AG08395 (cell line): ENCODE measurements around the gene F13A1.

Experiments used
- DNase-seq: peaks from one replicate; pipeline ENCODE4 v3.0.0; 2012; ENCODE audit warnings: mixed read lengths, low spot score

Gene F13A1

GRCh38 chr6:6243846-6244245, 76.6 kb downstream of the F13A1 start:
- DNase-seq = no peak

DNA sequence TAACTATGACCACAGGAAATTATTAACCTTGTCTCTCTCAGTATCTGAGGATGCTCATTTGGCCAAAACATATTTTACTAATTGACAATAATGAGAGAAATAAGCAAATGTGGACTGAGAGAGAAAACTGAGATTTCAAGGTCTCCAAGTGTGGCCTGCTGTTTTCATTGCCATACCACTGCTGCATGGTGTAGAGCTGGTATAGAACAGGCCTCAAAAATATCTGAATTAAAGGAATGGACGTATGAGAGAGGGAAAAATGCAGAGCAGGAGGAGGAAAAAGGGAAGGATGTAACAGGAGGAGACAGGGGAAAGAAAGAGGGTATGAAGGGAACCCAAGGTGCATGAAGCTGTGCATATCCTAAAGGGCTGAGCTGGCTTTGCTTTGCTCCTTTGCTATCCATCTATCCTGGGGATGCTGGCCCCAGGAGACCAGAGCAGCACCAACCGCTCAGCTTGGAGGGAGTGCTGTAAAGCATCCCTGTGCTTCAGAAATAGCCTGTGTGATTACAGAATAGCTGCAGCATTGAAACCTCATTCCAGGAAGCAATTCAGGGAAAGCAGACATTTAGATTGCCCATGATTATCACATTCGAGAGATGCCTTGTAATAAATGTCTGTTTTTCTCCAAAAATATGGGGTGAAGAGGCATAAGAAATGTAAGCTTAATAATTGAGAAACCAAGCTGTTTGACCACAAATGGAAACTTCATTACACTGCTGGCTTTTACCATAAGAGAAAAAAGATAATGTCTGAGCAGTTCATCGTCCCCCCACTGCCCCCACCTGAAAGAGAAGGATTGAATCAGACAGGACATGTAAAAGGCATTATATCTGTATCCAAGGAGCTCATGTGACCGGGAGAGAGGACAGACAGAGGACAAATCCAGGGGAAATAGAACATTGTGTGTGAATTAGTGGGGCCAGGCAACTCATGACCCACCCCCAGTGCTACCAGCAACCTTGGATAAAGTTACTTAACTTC, 80.6 kb downstream of the F13A1 start:
- no peak for DNase-seq

GRCh38 chr6:6236730-6237469, 83.6 kb downstream of the F13A1 start:
- no peak for DNase-seq

DNA sequence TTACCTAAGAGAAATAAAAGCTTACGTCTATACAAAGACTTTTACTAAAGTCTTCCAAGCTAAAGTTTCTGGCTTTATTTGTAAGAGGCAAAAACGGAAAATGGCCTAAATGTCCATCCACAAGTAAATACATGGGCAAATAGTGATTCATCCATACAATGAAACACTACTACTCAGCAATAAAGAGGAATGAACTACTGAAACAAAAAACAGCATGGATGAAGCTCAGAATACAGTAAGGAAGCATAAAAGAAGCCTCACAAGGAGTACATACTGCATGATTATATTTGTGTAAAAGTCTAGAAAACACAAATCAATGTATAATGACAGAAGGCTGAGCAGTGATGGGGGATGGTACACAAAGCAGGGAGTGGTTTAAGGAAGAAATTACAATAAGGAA, 84.7 kb downstream of the F13A1 start:
- no peak for DNase-seq

- DNase-seq = no peak
Observed at GRCh38 chr6:6234963-6235362, 85.5 kb downstream of the F13A1 start.

- no peak for DNase-seq
Observed at GRCh38 chr6:6230286-6230685, 90.2 kb downstream of the F13A1 start.

DNA sequence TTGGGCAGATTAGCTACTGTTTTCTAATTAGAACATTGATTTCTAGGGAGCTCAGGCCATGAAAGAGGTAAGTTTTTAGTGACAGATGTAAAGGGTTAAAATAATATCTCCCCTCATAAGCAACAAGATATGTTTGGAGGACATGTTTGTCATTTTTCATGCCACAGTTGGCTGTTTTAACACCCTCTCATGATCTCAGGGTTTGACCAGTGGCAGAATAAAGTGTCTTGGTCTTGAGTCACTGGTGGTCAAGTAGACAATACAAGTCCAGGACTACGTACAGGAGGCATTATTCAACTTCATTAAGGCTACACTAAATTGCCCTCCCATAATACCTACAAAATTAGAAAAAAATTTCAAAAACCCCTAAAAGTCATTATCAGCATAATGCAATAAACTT, 92.6 kb downstream of the F13A1 start:
- no peak for DNase-seq

GRCh38 chr6:6225885-6226529, 94.5 kb downstream of the F13A1 start:
- DNase-seq = no peak

GRCh38 chr6:6224933-6225486, 95.5 kb downstream of the F13A1 start:
- DNase-seq = no peak

- no peak for DNase-seq
Observed at GRCh38 chr6:6221787-6222535, 98.5 kb downstream of the F13A1 start.

- DNase-seq = peak; percentile 13
Observed at GRCh38 chr6:6220718-6221117, 99.7 kb downstream of the F13A1 start.

GRCh38 chr6:6219716-6220115, 100.7 kb downstream of the F13A1 start:
- DNase-seq = no peak

DNA sequence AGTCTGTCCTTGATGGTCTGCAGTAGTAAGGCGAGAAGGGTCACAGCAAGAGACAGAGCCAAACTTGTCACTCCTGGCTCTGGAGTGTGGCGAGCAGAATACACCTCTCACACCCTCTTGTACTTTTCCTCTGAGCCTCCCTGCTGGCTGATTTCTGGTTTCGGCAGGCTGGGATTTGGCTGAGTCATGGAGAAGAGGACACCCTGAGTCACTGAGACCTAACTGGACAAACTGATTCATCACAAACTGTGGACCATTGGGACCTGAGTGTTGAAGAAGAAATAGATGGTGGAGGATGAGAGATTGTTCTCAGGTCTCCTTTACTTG, 101.7 kb downstream of the F13A1 start:
- peak; percentile 82 for DNase-seq

GRCh38 chr6:6217855-6218758, 102.4 kb downstream of the F13A1 start:
- peak; percentile 51 for DNase-seq

DNA sequence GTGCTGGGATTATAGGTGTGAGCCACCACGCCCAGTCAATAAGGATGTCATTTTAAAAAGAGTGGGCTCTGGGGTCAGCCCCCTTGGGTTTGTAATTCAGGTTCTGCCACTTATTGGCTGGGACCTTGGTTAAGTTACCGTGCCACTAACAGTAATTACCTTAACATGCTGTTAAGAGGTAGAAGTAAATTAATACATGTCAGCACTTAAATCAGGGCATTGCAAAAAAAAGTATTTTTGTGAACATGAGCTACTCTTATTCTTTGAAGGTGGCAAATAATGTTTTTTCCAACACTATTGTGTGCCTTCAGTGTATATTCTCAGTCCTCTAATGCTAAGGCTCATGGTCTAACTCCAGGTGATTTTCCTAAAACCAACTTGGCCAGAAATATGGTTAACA, 109.5 kb downstream of the F13A1 start:
- no peak for DNase-seq

DNA sequence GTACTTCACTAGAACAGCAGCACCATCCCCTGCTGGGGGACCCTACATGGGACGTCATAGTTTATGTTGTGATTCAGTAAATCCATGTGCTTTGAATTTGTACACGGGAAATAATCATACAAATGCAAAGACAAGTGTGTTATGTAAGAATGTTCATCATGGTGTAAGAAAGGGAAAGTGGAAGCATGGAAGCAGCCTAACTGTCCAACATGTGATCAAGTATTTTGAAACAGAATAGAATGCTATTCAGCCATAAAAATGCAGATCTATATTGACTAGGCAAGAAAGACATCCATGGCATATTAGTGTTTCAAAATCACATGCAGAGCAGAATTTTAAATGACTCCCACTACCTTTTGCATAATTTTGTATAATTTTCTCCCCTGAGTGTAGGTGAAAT, 117.6 kb downstream of the F13A1 start:
- no peak for DNase-seq

GRCh38 chr6:6201200-6201599, 119.3 kb downstream of the F13A1 start:
- no peak for DNase-seq

DNA sequence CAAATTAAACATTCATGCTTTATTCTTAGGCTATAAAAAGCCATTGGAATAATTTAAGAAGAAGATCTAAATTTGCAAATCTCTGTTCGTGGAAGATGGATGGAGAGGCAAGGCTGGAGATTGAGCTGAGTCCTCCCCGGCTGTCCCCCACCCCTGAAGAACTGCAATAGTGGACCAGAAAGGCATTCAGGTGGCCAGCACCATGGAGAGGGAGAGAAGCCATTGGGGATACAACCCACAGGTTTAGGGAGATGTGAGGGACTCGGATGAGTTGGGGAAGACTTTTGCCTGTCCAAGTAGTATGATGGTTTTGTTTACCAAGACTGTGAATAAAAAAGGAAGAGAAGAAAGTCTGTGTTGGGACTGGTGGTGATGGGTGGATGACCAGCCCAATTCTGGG, 120.8 kb downstream of the F13A1 start:
- DNase-seq = no peak

DNA sequence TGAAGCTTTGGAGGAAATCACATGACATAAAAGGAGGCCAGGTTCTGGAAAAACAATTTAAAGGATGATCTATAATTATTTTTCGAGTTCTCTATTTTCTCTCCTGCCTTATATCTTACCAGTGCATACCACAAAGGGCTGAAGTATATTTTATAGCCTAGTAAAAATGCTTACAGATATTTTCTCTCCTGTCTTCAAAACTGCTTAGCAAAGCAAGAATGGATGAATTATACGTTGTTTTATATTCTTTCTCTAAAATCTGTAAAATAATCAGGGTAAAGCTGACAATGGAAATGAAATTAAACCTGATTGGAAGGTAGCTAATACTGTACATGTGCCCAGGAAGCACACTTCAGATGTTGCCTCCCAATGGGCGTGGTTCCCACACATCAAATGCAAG, 123.7 kb downstream of the F13A1 start:
- DNase-seq = no peak

- no peak for DNase-seq
Observed at GRCh38 chr6:6195080-6195479, 125.4 kb downstream of the F13A1 start.
